ENCODE data around the gene TTC7B.

Gene TTC7B

DNA sequence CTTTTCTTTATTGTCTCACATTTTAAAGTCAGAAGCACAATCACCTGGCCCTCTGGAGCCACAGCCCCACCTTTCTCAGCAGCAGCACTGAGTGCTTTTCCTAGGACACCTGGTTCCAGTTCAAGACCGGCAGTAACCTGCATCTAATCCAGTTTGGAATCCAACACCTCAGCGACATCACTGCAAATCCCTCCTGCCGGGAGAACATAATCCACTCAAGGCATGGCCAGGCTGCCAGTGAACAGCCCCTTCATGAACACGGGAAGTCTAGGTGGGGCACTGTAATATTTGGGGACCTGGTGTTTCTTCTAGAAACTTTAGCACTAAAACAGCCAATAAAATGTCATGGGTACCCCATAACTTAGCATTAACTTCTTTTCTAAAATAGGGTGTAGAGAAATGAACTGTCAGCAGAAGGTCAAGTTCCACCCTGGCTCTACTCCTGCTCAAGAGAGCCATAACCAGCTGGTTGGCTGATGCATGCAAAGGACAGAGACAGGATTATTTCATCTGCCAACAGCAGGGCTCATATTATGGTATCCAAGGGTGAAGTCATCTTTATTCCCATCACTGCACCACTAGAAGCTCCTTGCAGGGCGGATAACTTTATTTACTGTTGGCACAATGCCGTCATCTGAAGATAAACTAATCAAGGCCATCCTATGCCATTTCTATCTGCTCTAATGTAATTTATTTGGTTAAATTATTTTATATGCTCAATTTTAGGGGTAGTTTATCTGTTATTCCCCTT, 76.7 kb downstream of the TTC7B start:
- TF ChIP-seq GABPA (IDR thresholded peaks at IDR 0.05; ENCODE audit: low read depth): no peak
- TF ChIP-seq, protein P1, sequence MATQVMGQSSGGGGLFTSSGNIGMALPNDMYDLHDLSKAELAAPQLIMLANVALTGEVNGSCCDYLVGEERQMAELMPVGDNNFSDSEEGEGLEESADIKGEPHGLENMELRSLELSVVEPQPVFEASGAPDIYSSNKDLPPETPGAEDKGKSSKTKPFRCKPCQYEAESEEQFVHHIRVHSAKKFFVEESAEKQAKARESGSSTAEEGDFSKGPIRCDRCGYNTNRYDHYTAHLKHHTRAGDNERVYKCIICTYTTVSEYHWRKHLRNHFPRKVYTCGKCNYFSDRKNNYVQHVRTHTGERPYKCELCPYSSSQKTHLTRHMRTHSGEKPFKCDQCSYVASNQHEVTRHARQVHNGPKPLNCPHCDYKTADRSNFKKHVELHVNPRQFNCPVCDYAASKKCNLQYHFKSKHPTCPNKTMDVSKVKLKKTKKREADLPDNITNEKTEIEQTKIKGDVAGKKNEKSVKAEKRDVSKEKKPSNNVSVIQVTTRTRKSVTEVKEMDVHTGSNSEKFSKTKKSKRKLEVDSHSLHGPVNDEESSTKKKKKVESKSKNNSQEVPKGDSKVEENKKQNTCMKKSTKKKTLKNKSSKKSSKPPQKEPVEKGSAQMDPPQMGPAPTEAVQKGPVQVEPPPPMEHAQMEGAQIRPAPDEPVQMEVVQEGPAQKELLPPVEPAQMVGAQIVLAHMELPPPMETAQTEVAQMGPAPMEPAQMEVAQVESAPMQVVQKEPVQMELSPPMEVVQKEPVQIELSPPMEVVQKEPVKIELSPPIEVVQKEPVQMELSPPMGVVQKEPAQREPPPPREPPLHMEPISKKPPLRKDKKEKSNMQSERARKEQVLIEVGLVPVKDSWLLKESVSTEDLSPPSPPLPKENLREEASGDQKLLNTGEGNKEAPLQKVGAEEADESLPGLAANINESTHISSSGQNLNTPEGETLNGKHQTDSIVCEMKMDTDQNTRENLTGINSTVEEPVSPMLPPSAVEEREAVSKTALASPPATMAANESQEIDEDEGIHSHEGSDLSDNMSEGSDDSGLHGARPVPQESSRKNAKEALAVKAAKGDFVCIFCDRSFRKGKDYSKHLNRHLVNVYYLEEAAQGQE (IDR thresholded peaks at IDR 0.05; ENCODE audit: insufficient replicate concordance, low read depth): no peak
- TF ChIP-seq, protein P2, sequence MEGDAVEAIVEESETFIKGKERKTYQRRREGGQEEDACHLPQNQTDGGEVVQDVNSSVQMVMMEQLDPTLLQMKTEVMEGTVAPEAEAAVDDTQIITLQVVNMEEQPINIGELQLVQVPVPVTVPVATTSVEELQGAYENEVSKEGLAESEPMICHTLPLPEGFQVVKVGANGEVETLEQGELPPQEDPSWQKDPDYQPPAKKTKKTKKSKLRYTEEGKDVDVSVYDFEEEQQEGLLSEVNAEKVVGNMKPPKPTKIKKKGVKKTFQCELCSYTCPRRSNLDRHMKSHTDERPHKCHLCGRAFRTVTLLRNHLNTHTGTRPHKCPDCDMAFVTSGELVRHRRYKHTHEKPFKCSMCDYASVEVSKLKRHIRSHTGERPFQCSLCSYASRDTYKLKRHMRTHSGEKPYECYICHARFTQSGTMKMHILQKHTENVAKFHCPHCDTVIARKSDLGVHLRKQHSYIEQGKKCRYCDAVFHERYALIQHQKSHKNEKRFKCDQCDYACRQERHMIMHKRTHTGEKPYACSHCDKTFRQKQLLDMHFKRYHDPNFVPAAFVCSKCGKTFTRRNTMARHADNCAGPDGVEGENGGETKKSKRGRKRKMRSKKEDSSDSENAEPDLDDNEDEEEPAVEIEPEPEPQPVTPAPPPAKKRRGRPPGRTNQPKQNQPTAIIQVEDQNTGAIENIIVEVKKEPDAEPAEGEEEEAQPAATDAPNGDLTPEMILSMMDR (IDR thresholded peaks at IDR 0.05; ENCODE audit: insufficient read depth, low read length): no peak
- TF ChIP-seq POLR2AphosphoS5 (IDR thresholded peaks at IDR 0.05; ENCODE audit: low read depth): no peak
- no peak for TF ChIP-seq SPI1 (IDR thresholded peaks at IDR 0.05; ENCODE audit: borderline replicate concordance, low read depth)
- Histone ChIP-seq H3K4me3 (replicated peaks; ENCODE audit: insufficient read depth, low read length) (no peak overlapping the region), H3K27me3 (ENCODE audit: insufficient read depth, poor library complexity, severe bottlenecking) (no peaks in the 10 kb centered on the region), H3K27ac (replicated peaks) (no peak overlapping the region)
- DNase-seq (ENCODE audit: low read depth in 1 of 2, low spot score in 1 of 2): no peak

DNA sequence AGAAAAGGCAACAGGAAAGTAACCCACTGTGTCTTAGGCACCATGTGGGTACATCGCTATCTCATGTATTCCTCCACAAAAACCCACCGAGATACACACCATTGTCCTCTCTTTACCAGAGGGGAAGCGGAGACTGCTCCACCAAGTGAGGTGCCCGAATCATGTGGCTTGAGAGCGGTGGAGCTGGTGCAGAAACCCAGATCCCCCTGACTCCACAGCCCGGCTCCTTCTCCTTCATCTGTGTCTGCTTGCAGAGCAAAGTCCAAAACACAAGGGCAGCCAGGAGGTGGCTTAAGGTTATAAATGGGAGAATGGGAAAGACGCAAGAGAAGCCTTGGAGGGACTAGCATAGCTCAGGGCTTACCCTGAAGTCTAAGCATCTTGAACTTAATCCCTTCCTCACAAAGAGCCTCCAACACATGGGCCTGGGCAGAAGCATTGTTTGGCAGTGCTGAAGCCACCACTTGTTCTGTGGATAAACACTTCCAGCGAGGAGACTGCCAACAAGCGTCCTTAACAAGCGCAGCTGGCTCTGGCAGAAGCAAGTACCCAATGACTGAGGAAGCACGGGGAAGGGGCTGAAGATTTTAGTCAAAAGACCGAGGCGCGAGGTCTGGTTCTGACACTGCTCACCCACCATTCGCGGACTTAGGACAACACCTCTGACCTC, 83.0 kb downstream of the TTC7B start:
- Histone ChIP-seq H3K4me3 (replicated peaks; ENCODE audit: insufficient read depth, low read length) (no peak overlapping the region), H3K27me3 (ENCODE audit: insufficient read depth, poor library complexity, severe bottlenecking) (no peaks in the 10 kb centered on the region), H3K27ac (replicated peaks) (no peak overlapping the region)
- TF ChIP-seq, protein P2 (IDR thresholded peaks at IDR 0.05; ENCODE audit: insufficient read depth, low read length): no peak
- TF ChIP-seq, protein P1 (IDR thresholded peaks at IDR 0.05; ENCODE audit: insufficient replicate concordance, low read depth): no peak
- TF ChIP-seq SPI1 (IDR thresholded peaks at IDR 0.05; ENCODE audit: borderline replicate concordance, low read depth) (no peak), POLR2AphosphoS5 (IDR thresholded peaks at IDR 0.05; ENCODE audit: low read depth) (no peak), GABPA (IDR thresholded peaks at IDR 0.05; ENCODE audit: low read depth) (no peak)
- DNase-seq (ENCODE audit: low read depth in 1 of 2, low spot score in 1 of 2): no peak

DNA sequence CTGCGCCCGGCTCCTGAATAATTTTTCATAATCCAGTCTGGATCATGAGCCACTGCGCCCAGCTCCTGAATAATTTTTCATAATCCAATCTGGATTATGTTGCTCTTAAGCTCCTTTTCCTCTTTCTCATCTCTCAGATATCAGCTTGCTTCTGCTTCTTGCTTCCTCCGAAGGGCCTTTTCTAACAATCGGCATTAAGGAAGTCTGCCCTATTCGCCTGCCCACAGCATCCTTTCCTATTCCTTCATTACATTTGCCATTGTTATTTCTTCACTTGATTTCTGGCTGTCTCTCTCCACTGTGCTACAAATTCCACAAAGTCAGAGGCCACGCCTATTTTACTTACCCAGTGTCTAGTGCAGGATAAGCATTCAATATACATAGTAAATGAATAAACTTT, 83.5 kb downstream of the TTC7B start:
- H3K27me3 ChIP-seq (ENCODE audit: insufficient read depth, poor library complexity, severe bottlenecking): no peaks in the 10 kb centered on the region
- peak overlapping the region; percentile 28 for H3K27ac ChIP-seq (replicated peaks)
- H3K4me3 ChIP-seq (replicated peaks; ENCODE audit: insufficient read depth, low read length): no peak overlapping the region
- DNase-seq (ENCODE audit: low read depth in 1 of 2, low spot score in 1 of 2): peak in 1 of 2 experiments; percentile 43
- no peak for TF ChIP-seq POLR2AphosphoS5 (IDR thresholded peaks at IDR 0.05; ENCODE audit: low read depth)
- no peak for TF ChIP-seq GABPA (IDR thresholded peaks at IDR 0.05; ENCODE audit: low read depth)
- TF ChIP-seq, protein P2 (IDR thresholded peaks at IDR 0.05; ENCODE audit: insufficient read depth, low read length): no peak
- TF ChIP-seq SPI1 (IDR thresholded peaks at IDR 0.05; ENCODE audit: borderline replicate concordance, low read depth): no peak
- TF ChIP-seq, protein P1 (IDR thresholded peaks at IDR 0.05; ENCODE audit: insufficient replicate concordance, low read depth): no peak

All from HL-60 (cell line).